ENCODE measurements around the gene B4GALT2.

- no peak for TF ChIP-seq EZH2 (IDR thresholded peaks at IDR 0.05; ENCODE audit: borderline replicate concordance, low read depth, low read length, severe bottlenecking)
- no peak for TF ChIP-seq CTCF (IDR thresholded peaks at IDR 0.05; ENCODE audit: borderline replicate concordance, extremely low read depth, low read length, poor library complexity, severe bottlenecking)
Observed at GRCh38 chr1:44025816-44026215, 46.8 kb downstream of the B4GALT2 start.

All from DND-41 (cell line).